K562 (cell line): ENCODE results near the gene SPATA31C2.

ENCODE experiments used
- CBFB ChIP-seq: sonication (generic); formaldehyde crosslinking; IDR thresholded peaks from 2 replicates; pipeline ENCODE4 v1.4.0; 2020; ENCODE audit warnings: mild to moderate bottlenecking, missing genetic modification reagents
- EGR1 ChIP-seq: fragments of 450-650 bp; conservative IDR thresholded peaks from 2 replicates; pipeline ENCODE4 v1.6.1; 2017; ENCODE audit warnings: mild to moderate bottlenecking
- EHMT2 ChIP-seq: fragments of 450-650 bp; IDR thresholded peaks from 2 replicates; pipeline ENCODE4 v1.6.1; 2018; ENCODE audit warnings: antibody characterized with exemption
- MAZ ChIP-seq, 2 experiments: fragments of 450-650 bp in 1 of 2; sonication (generic) in 1 of 2; formaldehyde crosslinking; IDR thresholded peaks in 1 of 2; conservative IDR thresholded peaks in 1 of 2; 2 replicates each; pipeline versions ENCODE4 v1.4.0 to v1.5.0; 2020; ENCODE audit warnings: mild to moderate bottlenecking in 1 of 2, missing genetic modification reagents in 1 of 2
- TRIM28 ChIP-seq: fragments of 450-650 bp; IDR thresholded peaks from 2 replicates; pipeline ENCODE4 v1.6.1; 2017
- VEZF1 ChIP-seq: fragments of 200-800 bp; sonication (Bioruptor generic); IDR thresholded peaks from 2 replicates; pipeline ENCODE4 v1.6.1; 2017; ENCODE audit warnings: missing genetic modification characterization, missing compliant biosample characterization
- ZBTB5 ChIP-seq: fragments of 450-650 bp; IDR thresholded peaks from 2 replicates; pipeline ENCODE4 v1.6.1; 2017; ENCODE audit warnings: antibody characterized with exemption
- ZHX1 ChIP-seq: fragments of 150-350 bp; conservative IDR thresholded peaks from 2 replicates; pipeline ENCODE4 v1.6.1; 2014; ENCODE audit warnings: low read length

GRCh38 chr9:88174324-88174723 is 36.0 kb upstream of the SPATA31C2 start:
- TF ChIP-seq CBFB (CRISPR knock-in tag) (no peak), ZBTB5 (no peak), VEZF1 (CRISPR knock-in tag) (no peak), MAZ (CRISPR knock-in tag; conservative IDR thresholded peaks at IDR 0.05 in 1 of 2, IDR thresholded peaks at IDR 0.05 in 1 of 2) (no peak), EHMT2 (no peak), ZHX1 (no peak), TRIM28 (no peak), EGR1 (no peak)
